ENCODE results near the gene WNT11. TPM values are rescaled to one million over a fixed set of nuclear protein-coding genes. Genes with fewer than 3 reads are reported as not detected.

WNT11 gene
- total RNA-seq, 1 donor from 2014 or later = not detected

DNA sequence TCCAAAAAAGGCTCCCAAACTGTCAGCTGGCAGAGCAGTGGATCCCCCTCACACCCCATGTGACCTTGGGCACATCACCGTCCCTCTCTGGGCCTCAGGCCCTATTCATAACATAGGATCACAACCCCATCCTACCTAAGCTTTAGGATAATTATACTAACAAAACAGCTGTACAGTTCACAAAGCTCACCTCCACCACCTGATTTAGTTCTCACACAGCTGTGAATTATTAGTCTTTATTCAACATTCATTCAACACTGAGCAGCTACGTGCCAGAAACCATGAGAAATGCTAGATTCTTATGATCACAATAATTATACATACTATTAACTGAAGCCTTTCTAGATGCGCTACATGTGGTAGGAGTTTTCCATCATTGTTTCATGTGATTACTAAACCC, 9.5 kb downstream of the WNT11 start:
- DNase-seq (ENCODE audit: low read depth) = no peak
- no peaks in the 10 kb centered on the region for H3K36me3 ChIP-seq (ENCODE audit: control insufficient read depth, insufficient read depth, low read length)
- TF ChIP-seq, protein P1, sequence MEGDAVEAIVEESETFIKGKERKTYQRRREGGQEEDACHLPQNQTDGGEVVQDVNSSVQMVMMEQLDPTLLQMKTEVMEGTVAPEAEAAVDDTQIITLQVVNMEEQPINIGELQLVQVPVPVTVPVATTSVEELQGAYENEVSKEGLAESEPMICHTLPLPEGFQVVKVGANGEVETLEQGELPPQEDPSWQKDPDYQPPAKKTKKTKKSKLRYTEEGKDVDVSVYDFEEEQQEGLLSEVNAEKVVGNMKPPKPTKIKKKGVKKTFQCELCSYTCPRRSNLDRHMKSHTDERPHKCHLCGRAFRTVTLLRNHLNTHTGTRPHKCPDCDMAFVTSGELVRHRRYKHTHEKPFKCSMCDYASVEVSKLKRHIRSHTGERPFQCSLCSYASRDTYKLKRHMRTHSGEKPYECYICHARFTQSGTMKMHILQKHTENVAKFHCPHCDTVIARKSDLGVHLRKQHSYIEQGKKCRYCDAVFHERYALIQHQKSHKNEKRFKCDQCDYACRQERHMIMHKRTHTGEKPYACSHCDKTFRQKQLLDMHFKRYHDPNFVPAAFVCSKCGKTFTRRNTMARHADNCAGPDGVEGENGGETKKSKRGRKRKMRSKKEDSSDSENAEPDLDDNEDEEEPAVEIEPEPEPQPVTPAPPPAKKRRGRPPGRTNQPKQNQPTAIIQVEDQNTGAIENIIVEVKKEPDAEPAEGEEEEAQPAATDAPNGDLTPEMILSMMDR (IDR thresholded peaks at IDR 0.05; ENCODE audit: insufficient read depth, low read length, severe bottlenecking) = no peak
- no peaks in the 10 kb centered on the region for H3K27me3 ChIP-seq (ENCODE audit: control insufficient read depth, insufficient read depth, low read length)
- no peak for FAIRE-seq
- H3K4me3 ChIP-seq (ENCODE audit: low read depth, low read length) = no peak overlapping the region

GRCh38 chr11:76194872-76195668, 11.2 kb downstream of the WNT11 start:
- TF ChIP-seq, protein P1 (IDR thresholded peaks at IDR 0.05; ENCODE audit: insufficient read depth, low read length, severe bottlenecking) = no peak
- Histone ChIP-seq H3K27me3 (ENCODE audit: control insufficient read depth, insufficient read depth, low read length) (no peaks in the 10 kb centered on the region), H3K4me3 (ENCODE audit: low read depth, low read length) (no peak overlapping the region), H3K36me3 (ENCODE audit: control insufficient read depth, insufficient read depth, low read length) (no peaks in the 10 kb centered on the region)
- FAIRE-seq (peak; percentile 58), DNase-seq (ENCODE audit: low read depth) (no peak)

DNA sequence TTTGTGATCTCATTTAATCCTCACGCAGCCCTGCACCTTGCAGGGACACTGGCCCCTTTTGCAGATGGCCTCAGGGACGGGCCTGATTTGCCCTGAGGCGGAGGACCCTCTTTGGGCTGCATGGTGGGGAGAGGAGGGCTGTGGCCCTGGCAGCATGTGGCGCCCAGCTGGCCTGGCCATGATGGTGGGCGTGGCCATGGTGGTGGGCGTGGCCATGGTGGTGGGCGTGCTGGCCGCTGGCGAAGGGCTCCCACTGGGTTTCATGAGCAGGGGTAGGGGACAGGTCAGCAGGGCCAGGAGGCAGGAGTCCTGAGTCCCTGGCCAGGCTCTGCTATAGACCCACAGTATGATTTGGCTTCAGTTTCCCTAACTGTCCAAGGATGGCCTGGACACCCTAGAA, 13.1 kb downstream of the WNT11 start:
- Histone ChIP-seq H3K36me3 (ENCODE audit: control insufficient read depth, insufficient read depth, low read length) (no peaks in the 10 kb centered on the region), H3K4me3 (ENCODE audit: low read depth, low read length) (no peak overlapping the region), H3K27me3 (ENCODE audit: control insufficient read depth, insufficient read depth, low read length) (no peaks in the 10 kb centered on the region)
- DNase-seq (ENCODE audit: low read depth) (no peak), FAIRE-seq (no peak)
- TF ChIP-seq, protein P1 (IDR thresholded peaks at IDR 0.05; ENCODE audit: insufficient read depth, low read length, severe bottlenecking) = no peak

GRCh38 chr11:76190376-76190775, 15.9 kb downstream of the WNT11 start:
- no peaks in the 10 kb centered on the region for H3K27me3 ChIP-seq (ENCODE audit: control insufficient read depth, insufficient read depth, low read length)
- no peak overlapping the region for H3K4me3 ChIP-seq (ENCODE audit: low read depth, low read length)
- TF ChIP-seq, protein P1 (IDR thresholded peaks at IDR 0.05; ENCODE audit: insufficient read depth, low read length, severe bottlenecking) = no peak
- H3K36me3 ChIP-seq (ENCODE audit: control insufficient read depth, insufficient read depth, low read length) = no peaks in the 10 kb centered on the region
- no peak for DNase-seq (ENCODE audit: low read depth)
- FAIRE-seq = no peak

DNA sequence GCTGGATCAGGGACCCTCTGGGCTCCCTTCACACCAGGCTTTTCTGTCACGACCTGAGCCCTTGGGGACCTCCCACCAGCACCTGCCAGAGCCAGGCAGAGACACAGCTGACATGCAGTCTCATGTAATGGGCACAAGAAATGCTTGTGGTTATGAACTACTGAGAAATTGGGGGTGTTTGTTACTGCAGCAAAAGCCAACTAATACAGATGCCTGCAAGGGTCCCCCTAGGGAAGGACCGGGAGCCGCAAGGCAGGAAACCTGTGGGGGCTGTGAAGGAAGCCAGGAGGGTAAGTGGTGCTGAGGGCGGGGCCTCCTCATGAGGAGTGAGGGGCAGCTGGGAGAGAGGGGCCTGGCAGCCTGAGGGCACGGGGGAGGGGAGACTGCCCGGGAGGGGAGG, 16.6 kb downstream of the WNT11 start:
- TF ChIP-seq, protein P1 (IDR thresholded peaks at IDR 0.05; ENCODE audit: insufficient read depth, low read length, severe bottlenecking) = no peak
- Histone ChIP-seq H3K4me3 (ENCODE audit: low read depth, low read length) (no peak overlapping the region), H3K27me3 (ENCODE audit: control insufficient read depth, insufficient read depth, low read length) (no peaks in the 10 kb centered on the region), H3K36me3 (ENCODE audit: control insufficient read depth, insufficient read depth, low read length) (no peaks in the 10 kb centered on the region)
- DNase-seq (ENCODE audit: low read depth) (no peak), FAIRE-seq (no peak)

DNA sequence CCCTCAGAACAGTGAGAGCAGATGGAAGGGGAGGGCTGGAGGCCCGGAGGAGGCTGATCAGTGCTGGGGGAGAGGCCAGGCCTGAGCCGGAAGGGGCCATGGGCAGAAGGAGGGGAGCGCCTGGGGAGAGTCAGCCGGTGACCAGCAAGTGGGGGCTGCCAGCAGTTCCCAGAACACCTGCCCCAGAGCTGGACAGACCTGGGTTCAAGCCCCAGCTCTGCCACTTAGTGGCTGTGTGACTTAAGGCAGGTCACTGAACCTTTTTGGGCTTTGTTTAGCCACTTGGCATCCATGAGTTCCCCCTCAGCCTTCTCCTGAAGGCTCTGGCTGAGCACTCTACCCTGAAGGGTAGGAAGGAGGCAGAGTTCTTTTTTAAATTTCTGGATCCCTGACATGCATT, 17.4 kb downstream of the WNT11 start:
- Histone ChIP-seq H3K4me3 (ENCODE audit: low read depth, low read length) (no peak overlapping the region), H3K27me3 (ENCODE audit: control insufficient read depth, insufficient read depth, low read length) (no peaks in the 10 kb centered on the region), H3K36me3 (ENCODE audit: control insufficient read depth, insufficient read depth, low read length) (no peaks in the 10 kb centered on the region)
- FAIRE-seq (no peak), DNase-seq (ENCODE audit: low read depth) (no peak)
- TF ChIP-seq, protein P1 (IDR thresholded peaks at IDR 0.05; ENCODE audit: insufficient read depth, low read length, severe bottlenecking) = no peak
